Measurements from ENCODE around the gene GALNT17.

- TF ChIP-seq, protein P1, sequence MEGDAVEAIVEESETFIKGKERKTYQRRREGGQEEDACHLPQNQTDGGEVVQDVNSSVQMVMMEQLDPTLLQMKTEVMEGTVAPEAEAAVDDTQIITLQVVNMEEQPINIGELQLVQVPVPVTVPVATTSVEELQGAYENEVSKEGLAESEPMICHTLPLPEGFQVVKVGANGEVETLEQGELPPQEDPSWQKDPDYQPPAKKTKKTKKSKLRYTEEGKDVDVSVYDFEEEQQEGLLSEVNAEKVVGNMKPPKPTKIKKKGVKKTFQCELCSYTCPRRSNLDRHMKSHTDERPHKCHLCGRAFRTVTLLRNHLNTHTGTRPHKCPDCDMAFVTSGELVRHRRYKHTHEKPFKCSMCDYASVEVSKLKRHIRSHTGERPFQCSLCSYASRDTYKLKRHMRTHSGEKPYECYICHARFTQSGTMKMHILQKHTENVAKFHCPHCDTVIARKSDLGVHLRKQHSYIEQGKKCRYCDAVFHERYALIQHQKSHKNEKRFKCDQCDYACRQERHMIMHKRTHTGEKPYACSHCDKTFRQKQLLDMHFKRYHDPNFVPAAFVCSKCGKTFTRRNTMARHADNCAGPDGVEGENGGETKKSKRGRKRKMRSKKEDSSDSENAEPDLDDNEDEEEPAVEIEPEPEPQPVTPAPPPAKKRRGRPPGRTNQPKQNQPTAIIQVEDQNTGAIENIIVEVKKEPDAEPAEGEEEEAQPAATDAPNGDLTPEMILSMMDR (conservative IDR thresholded peaks at IDR 0.05), result no peak
- no peak for TF ChIP-seq EZH2 (IDR thresholded peaks at IDR 0.05; ENCODE audit: low read depth)
These were observed 2.8 kb upstream of the GALNT17 start for GRCh38 chr7:71129126-71129525.
